Upper lobe of left lung (tissue), 6 donors: ENCODE data around the gene CDK12. TPM values are rescaled to one million over a fixed set of nuclear protein-coding genes. Genes with fewer than 3 reads are reported as not detected.
"Not testable (repeated sequence)": the region's sequence is repeated elsewhere in the genome, so short reads cannot be mapped to it uniquely, and the experiment has no call there.

Experiments
- ATAC-seq, 2 donors: fragments of 200-7000 bp; cut with Tn5 transposase; one replicate each; pipeline ENCODE4 v1.9.1; 2022; ENCODE audit warnings: mild to moderate bottlenecking in 2 of 2, moderate library complexity in 2 of 2; ENCODE audit not compliant: low FRiP score in 2 of 2
- DNase-seq, 2 donors: peaks; one replicate each; pipeline ENCODE4 v3.0.0-alpha.2; 2019 to 2020
- H3K27ac ChIP-seq, 4 donors: fragments of 200-600 bp; sonication (generic); one replicate each; pipeline ENCODE4 v1.5.1; 2016 to 2019
- H3K27me3 ChIP-seq, 4 donors: fragments of 200-600 bp; sonication (generic); one replicate each; pipeline ENCODE4 v1.5.1; 2017 to 2019
- H3K36me3 ChIP-seq, 4 donors: fragments of 200-600 bp; sonication (generic); one replicate each; pipeline ENCODE4 v1.5.1; 2016 to 2019
- H3K4me1 ChIP-seq, 4 donors: fragments of 200-600 bp; sonication (generic); one replicate each; pipeline ENCODE4 v1.5.1; 2018 to 2019
- H3K4me3 ChIP-seq, 4 donors: fragments of 200-600 bp; sonication (generic); one replicate each; pipeline ENCODE4 v1.5.1; 2017 to 2019; ENCODE audit warnings: mild to moderate bottlenecking in 2 of 4, moderate library complexity in 1 of 4
- H3K9me3 ChIP-seq, 4 donors: fragments of 200-600 bp; sonication (generic); one replicate each; pipeline ENCODE4 v1.5.1; 2018 to 2019
- CTCF ChIP-seq, 6 experiments: fragments of 450-650 bp in 4 of 6; fragments of 200-600 bp in 2 of 6; sonication (generic) in 2 of 6; IDR thresholded peaks; one replicate each; pipeline ENCODE4 v1.5.1; 2016 to 2019; ENCODE audit warnings: antibody characterized with exemption in 6 of 6
- EP300 ChIP-seq, 4 donors: sonication (generic); formaldehyde crosslinking; IDR thresholded peaks; one replicate each; pipeline ENCODE4 v1.5.1; 2017; ENCODE audit warnings: antibody characterized with exemption in 4 of 4, control low read depth in 2 of 4
- POLR2A ChIP-seq, 4 donors: fragments of 450-650 bp; IDR thresholded peaks; one replicate each; pipeline ENCODE4 v1.5.1; 2016 to 2017; ENCODE audit warnings: antibody characterized with exemption in 4 of 4, mild to moderate bottlenecking in 2 of 4
- POLR2AphosphoS5 ChIP-seq, 2 donors: sonication (generic); formaldehyde crosslinking; IDR thresholded peaks; one replicate each; pipeline ENCODE4 v1.5.1; 2017; ENCODE audit warnings: antibody characterized with exemption in 2 of 2
- WGBS, 2 donors: methylation state at CpG; one replicate each; pipeline ENCODE4 v1.1.5; 2017 to 2018; 5-methylcytosine and 5-hydroxymethylcytosine counted together
- total RNA-seq, 6 donors: library from RNA; depleted of rRNA in 4 of 6; stranded (reverse); fragments of >200 nt in 4 of 6; gene quantifications; one replicate each; pipeline versions ENCODE4 v1.1.0 to v1.2.1, GENCODE V29; 2016 to 2021
- donor health status: DM: no; HTN: no; CAD: no; lungs with moderate emphysema.
- donor health status: DM: no; HTN: yes; CAD: no; lungs with severe emphysema.

CDK12 gene
- 100 to 1,000 TPM in 1 of 6 donors, 10 to 100 TPM in 5; 41.2 to 111 (median 52.8) TPM for total RNA-seq

DNA sequence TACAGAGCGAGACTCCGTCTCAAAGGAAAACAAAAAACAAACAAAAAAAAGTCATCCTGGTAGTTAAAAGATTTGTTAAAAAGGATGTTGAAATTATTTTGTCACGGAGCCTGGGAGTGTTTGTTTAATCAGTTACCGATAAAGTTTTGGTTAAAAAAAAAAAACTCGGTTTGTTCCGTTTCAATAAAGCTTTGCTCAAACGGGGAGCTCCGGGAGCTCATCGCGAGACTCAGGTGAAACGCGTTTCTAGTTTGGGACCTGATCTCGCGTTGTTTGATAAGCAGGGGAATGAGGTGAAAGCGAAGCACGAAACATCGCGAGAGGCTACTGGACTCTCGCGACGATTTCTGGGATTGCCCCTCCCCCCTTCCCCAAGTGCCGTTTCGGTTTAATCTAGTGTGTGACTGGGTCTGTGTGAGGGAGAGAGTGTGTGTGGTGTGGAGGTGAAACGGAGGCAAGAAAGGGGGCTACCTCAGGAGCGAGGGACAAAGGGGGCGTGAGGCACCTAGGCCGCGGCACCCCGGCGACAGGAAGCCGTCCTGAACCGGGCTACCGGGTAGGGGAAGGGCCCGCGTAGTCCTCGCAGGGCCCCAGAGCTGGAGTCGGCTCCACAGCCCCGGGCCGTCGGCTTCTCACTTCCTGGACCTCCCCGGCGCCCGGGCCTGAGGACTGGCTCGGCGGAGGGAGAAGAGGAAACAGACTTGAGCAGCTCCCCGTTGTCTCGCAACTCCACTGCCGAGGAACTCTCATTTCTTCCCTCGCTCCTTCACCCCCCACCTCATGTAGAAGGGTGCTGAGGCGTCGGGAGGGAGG is at the start of gene CDK12:
CDK12 (plus strand) TSS at position 374 of the 813 bp plus-strand sequence. CDS start 586 bp downstream, outside the sequence.
- DNase-seq: peak; percentile 92 to 97
- H3K27ac ChIP-seq: peak within 1 kb of the TSS; percentile 96 to 100 (median 98)
- 1% methylated on average over 37 to 38 of the region's 51 CpGs for WGBS, 2 donors
- no peaks in the 10 kb centered on the region for H3K27me3 ChIP-seq
- H3K4me1 ChIP-seq: peaks cover 22 to 39% (median 28%) of the 10 kb centered on the region in 4 donors
- no peaks in the 10 kb centered on the region for H3K9me3 ChIP-seq
- peak; percentile 95 for ATAC-seq
- peak within 1 kb of the TSS; percentile 70 to 95 (median 86) for H3K4me3 ChIP-seq
- H3K36me3 ChIP-seq: no peaks in the 10 kb centered on the region
- TF ChIP-seq POLR2A (IDR thresholded peaks at IDR 0.05) (peak in 3 of 4 donors; percentile 92 to 94 (median 93)), EP300 (IDR thresholded peaks at IDR 0.05) (peak in 1 of 4 donors; percentile 21), CTCF (IDR thresholded peaks at IDR 0.05) (peak in 2 of 6 experiments; percentile 22 to 28), POLR2AphosphoS5 (IDR thresholded peaks at IDR 0.05) (peak; percentile 92)

DNA sequence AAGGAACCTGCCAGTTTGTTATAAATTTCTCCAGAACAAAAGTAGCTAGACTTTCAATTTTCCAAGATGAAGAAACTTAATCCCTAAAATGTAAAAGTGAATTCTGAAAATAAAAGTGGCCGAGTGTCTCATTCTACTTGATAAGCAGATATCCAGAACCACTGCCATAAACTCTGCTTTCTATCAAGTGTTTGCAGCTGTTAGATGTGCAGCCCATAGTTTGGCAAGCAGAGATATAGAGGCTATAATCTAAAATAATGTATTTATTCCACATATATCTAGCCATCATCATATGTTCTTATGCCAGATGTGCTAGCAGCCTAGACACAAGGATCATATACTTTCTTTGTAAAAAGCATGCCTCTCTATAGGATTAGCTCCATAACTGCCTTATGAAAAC is 45.1 kb upstream of the CDK12 start:
- DNase-seq (no peak), ATAC-seq (no peak)
- Histone ChIP-seq H3K4me1 (no peaks in the 10 kb centered on the region), H3K27ac (no peak overlapping the region), H3K36me3 (peaks cover 39 to 95% (median 76%) of the 10 kb centered on the region in 4 donors), H3K9me3 (no peaks in the 10 kb centered on the region), H3K4me3 (no peak overlapping the region), H3K27me3 (no peaks in the 10 kb centered on the region)
- 88 to 91% methylated on average over 1 of the region's 1 CpG for WGBS, 2 donors
- TF ChIP-seq POLR2AphosphoS5 (IDR thresholded peaks at IDR 0.05): no peak
- no peak for TF ChIP-seq CTCF (IDR thresholded peaks at IDR 0.05)
- no peak for TF ChIP-seq EP300 (IDR thresholded peaks at IDR 0.05)
- TF ChIP-seq POLR2A (IDR thresholded peaks at IDR 0.05): no peak

GRCh38 chr17:39429600-39429999 is 31.7 kb upstream of the CDK12 start:
- ATAC-seq (no peak), DNase-seq (no peak)
- Histone ChIP-seq H3K4me1 (no peaks in the 10 kb centered on the region), H3K4me3 (no peak overlapping the region), H3K36me3 (peaks cover 35 to 100% (median 87%) of the 10 kb centered on the region in 4 donors), H3K27ac (no peak overlapping the region), H3K9me3 (no peaks in the 10 kb centered on the region), H3K27me3 (no peaks in the 10 kb centered on the region)
- WGBS, 2 donors: 97% methylated on average over 4 of the region's 4 CpGs
- no peak for TF ChIP-seq POLR2A (IDR thresholded peaks at IDR 0.05)

DNA sequence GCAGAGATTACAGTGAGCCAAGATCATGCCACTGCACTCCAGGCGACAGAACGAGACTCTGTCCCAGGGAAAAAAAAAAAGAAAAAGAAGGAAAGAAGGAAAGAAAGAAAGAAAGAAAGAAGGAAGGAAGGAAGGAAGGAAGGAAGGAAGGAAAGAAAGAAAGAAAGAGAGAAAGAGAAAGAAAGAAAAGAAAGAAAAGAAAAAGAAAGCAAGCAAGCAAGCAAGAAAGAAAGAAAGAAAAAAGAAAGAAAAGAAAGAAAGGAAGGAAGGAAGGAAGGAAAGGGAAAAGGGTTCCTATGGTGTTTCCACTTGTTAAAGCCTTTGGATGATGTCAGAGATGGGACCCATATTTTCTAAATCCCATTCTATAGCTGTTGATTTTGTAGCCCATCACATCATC is 21.4 kb upstream of the CDK12 start:
- not testable (repeated sequence) for H3K4me3 ChIP-seq, H3K27me3 ChIP-seq, H3K4me1 ChIP-seq, DNase-seq, H3K9me3 ChIP-seq, H3K27ac ChIP-seq, ATAC-seq
- WGBS, 2 donors: 97 to 100% methylated on average over 2 of the region's 2 CpGs
- peaks cover 24 to 98% (median 70%) of the 10 kb centered on the region in 4 donors for H3K36me3 ChIP-seq

DNA sequence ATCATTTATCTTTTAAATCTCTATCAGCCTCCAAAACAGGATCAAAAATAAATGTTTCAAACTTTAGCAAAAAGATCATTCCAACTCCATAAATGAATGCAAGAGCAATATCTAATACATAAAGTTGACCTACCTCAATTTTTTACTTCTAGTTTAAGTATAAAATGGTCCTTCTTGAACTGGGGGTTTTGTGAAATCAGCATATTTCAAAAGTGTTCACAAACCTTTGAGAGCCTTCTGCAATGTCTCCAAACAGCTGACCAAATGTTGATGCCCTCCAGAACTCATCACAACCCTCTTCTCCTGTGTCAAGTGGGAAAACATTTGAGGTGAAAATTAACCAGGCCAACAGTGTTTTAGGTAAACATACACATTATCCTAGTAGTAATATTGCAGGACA is 18.0 kb upstream of the CDK12 start:
- TF ChIP-seq POLR2A (IDR thresholded peaks at IDR 0.05) (no peak), POLR2AphosphoS5 (IDR thresholded peaks at IDR 0.05) (no peak), CTCF (IDR thresholded peaks at IDR 0.05) (no peak), EP300 (IDR thresholded peaks at IDR 0.05) (no peak)
- Histone ChIP-seq H3K9me3 (no peaks in the 10 kb centered on the region), H3K36me3 (peaks cover 11 to 94% (median 70%) of the 10 kb centered on the region in 4 donors), H3K4me3 (no peak overlapping the region), H3K4me1 (no peaks in the 10 kb centered on the region), H3K27ac (no peak overlapping the region), H3K27me3 (no peaks in the 10 kb centered on the region)
- DNase-seq: no peak
- ATAC-seq: no peak
